Myometrial cell (primary cell): ENCODE results near the gene TERC. TPM values are rescaled to one million over a fixed set of nuclear protein-coding genes. Genes with fewer than 3 reads are reported as not detected.

Experiments
- total RNA-seq: library from RNA; depleted of rRNA; stranded (reverse); fragments of >200 nt; gene quantifications from 2 replicates; pipeline ENCODE4 v1.2.3, GENCODE V29; 2015

TERC gene
- total RNA-seq = 266 and 343 TPM in 2 replicates

DNA sequence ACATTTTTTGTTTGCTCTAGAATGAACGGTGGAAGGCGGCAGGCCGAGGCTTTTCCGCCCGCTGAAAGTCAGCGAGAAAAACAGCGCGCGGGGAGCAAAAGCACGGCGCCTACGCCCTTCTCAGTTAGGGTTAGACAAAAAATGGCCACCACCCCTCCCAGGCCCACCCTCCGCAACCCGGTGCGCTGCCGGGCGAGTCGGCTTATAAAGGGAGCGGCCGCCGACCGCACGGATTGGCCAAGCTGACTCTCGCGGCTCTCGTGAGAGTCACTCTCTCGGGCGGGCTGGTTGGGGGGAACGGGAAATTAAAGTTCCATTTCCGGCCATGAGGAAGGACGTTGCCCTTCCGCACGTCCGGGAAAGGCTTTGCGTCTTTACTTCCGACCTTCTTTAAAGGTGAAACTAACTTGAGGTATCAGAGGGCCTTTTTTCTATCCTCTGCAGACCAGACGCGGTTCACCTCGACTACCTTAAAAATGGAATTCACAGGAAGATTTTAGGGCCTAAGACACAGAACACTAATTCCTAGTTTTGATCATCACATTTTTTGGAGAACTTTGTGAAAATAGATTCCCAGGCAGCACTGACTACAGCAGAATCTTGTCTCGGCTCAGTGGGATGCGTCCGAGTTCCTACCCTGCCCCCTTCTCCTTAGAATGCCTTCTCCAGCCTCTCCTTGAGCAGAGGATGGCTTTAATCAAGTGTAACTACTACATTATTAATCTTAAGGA, at the start of gene TERC:
TSS of gene TERC (minus strand) at position 179 of the 731 bp plus-strand sequence.

DNA sequence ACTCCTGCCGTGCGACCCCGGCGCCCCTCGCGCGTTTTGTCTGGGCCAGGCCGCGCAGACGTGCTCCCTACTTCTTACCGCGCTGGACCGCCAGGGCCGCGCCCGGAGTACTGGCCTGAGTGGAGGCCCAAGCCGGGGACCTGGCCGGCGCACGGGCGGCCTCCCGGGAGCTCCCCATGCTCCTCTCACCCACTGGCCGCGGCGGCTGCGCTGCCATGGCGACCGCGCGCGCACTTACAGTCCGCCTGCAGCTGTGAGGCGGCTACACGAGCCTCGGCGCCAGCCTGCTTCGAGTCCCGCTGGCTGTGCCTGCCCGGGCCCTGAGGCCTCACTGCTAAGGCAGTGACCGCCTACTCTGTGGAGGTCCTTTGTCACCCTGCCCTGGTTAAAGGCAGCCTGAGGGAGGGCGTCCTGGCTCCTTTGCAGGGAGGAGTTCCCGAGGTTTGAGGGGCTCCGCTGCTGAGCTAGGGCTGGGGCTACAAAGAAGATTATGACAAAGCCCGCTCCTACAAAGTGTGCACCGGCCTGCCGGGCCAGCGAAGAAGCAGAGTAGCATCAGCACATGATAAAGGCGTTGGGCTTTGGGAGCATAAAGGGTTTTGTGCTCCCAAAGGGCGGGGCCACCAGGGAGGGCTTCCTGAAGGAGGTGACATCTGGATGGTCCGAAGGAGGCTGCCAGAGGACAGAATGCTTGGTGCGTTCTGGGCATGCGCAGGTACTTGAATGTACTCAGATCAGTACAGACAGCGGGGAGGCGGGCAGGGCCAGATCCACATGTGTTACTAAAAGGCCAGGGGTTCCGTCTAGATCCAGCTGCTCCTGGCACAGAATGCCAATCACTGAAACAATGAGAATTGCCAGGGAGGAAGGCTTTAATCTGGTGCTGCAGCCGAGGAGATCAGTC, 47.7 kb upstream of the TERC start, which contains the start of the genes LRRC34 and LRRIQ4:
TSS of gene LRRC34 (minus strand) at position 573 of the 904 bp plus-strand sequence. CDS start at position 217, 356 bp downstream.
TSS of gene LRRIQ4 (plus strand) at position 539 of the 904 bp plus-strand sequence. CDS start 9,052 bp downstream, outside the sequence.

DNA sequence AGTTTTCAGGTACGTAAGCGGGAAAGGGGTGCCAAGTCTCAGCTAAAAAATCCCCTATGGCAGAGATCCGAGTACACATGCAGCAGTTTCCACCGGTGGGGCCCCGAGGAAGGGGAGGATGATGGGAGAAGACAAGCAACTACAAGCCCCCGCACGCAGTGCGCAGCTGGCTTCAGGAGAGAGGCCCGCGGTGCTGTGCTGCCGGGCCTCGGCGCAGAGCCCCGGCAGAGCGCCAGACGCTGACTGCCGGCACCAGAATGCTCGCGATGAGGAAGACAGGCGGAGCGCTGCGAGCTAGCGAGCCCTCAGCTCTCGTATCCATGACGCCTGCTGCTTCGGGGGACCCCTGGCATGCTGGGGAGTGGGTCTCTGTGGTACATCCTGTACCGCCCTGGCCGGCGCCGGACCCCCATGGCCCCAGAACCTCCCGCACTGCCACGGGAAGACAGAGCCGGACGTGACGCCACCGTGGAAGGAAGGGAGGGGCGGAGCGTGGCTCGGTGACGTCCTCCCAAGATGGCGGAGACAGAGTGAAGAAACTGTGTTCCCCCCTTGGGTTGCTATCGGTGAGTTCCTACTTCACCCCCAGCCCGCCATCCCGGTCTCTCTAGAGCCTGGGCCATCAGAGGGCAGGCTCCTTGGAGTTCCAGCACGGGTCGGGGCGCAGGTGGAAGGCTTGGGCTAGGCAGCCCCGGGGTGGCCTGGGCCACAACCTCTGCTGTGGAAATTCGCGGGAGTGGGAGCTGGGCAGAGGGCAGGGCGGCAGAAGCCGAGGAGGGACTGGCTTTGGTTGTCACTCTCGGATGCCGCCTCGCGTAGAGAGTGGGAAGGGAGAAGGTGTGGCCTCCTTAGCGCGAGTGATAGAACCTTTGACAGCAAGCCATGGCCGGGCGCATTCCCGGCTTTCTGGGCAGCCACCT, 8.3 kb upstream of the TERC start, which contains the start of gene MYNN:
TSS of gene MYNN (plus strand) at position 500 of the 920 bp plus-strand sequence. CDS start 900 bp downstream, outside the sequence.

DNA sequence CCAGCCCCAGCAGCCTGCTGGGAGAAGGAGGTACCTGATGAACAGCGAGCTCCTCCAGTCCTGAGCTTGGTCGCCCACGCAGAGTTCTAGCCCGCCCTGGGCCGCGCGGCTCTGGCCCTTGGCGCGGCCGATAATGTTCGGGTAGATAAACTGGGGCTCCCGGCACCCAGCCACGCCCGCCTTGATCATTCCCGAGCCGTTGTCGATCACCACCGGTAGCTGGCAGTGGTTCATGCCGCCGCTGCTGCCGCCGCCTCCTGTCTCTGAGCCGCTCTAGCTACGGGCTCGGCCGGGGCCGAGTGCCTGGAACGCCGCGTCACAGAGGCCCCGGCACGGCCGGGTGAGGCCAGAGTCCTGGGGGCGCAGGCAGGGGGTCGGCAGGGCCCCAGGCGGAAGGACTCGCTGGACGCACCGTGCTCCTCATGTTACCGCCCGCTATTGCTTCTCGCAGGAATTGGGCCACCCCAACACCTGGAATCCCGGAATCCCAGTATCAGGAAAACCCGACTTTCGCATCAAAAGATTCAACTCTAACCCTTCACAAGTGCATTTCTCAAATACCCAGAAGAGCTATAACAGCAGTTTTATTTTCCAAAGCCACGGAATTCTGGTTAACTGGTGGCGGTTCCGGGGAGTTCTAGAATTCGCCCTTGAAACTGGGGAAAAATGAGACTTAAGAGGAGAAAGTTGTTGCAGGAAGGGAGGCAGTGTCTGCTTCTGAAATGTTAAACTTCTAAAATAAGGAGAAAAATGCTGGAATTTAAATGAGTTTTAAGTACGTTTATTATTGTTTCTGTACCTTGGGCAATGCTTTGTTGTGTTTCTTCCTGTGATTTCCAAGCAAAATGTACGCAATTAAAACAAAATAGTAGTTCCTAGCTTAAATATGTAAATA, 4.7 kb upstream of the TERC start, which contains the start of gene ACTRT3:
TSS of gene ACTRT3 (minus strand) at position 275 of the 895 bp plus-strand sequence. CDS start at position 234, 41 bp downstream.

Other genes starting within 250 kb of the TERC start
- gene MECOM, start 101.3 kb downstream of the TERC start, total RNA-seq = 11.8 and 14.2 TPM in 2 replicates
- 1.7 and 3.4 TPM in 2 replicates for gene ACTRT3, start 4.5 kb upstream of the TERC start, total RNA-seq
- gene MYNN, start 8.3 kb upstream of the TERC start, total RNA-seq = 9.2 and 17.5 TPM in 2 replicates
- gene LRRIQ4, start 47.8 kb upstream of the TERC start, total RNA-seq = not detected in 2 replicates
- gene LRRC34, start 47.8 kb upstream of the TERC start, total RNA-seq = 5.3 and 9.5 TPM in 2 replicates
- not detected in 2 replicates for gene LRRC31, start 104.9 kb upstream of the TERC start, total RNA-seq
- gene SAMD7, start 146.5 kb upstream of the TERC start, total RNA-seq = not detected in 2 replicates
- 21.6 and 24.6 TPM in 2 replicates for gene SEC62, start 201.7 kb upstream of the TERC start, total RNA-seq